ENCODE results near the gene RNF207.
A peak's percentile ranks its signal among the peaks of the same experiment; 100 is the strongest.

Gene RNF207

DNA sequence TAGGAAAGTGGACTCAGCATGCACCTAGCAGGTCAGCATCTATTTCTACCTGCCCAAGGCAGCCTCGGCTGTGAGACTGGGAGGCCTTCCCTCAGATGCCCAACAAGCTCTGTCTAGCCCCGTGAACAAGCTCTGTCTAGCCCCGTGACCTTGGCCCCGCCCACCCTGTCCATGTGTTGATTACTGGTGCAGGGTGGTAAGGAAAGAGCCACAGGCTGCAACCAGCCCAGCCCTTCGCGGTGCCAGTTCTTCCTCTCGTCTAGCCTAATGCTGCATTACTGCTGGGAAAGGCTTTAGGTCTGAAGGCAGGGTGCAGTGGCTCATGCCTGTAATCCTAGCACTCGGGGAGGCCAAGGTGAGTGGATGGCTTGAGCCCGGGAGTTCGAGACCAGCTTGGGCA, 52.8 kb downstream of the RNF207 start:
- no peak for DNase-seq (ENCODE audit: low read depth)
- no peak overlapping the region for H3K4me3 ChIP-seq (ENCODE audit: low read length)
- TF ChIP-seq, protein P1, sequence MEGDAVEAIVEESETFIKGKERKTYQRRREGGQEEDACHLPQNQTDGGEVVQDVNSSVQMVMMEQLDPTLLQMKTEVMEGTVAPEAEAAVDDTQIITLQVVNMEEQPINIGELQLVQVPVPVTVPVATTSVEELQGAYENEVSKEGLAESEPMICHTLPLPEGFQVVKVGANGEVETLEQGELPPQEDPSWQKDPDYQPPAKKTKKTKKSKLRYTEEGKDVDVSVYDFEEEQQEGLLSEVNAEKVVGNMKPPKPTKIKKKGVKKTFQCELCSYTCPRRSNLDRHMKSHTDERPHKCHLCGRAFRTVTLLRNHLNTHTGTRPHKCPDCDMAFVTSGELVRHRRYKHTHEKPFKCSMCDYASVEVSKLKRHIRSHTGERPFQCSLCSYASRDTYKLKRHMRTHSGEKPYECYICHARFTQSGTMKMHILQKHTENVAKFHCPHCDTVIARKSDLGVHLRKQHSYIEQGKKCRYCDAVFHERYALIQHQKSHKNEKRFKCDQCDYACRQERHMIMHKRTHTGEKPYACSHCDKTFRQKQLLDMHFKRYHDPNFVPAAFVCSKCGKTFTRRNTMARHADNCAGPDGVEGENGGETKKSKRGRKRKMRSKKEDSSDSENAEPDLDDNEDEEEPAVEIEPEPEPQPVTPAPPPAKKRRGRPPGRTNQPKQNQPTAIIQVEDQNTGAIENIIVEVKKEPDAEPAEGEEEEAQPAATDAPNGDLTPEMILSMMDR (conservative IDR thresholded peaks at IDR 0.05; ENCODE audit: low read length) = no peak

- TF ChIP-seq, protein P1 (conservative IDR thresholded peaks at IDR 0.05; ENCODE audit: low read length) = no peak
- H3K4me3 ChIP-seq (ENCODE audit: low read length) = peak overlapping the region; percentile 64
- peak; percentile 78 for DNase-seq (ENCODE audit: low read depth)
These were observed 53.8 kb downstream of the RNF207 start for GRCh38 chr1:6259491-6260362.

GRCh38 chr1:6260433-6260934, 54.6 kb downstream of the RNF207 start:
- TF ChIP-seq, protein P1 (conservative IDR thresholded peaks at IDR 0.05; ENCODE audit: low read length) = no peak
- peak overlapping the region; percentile 64 for H3K4me3 ChIP-seq (ENCODE audit: low read length)
- no peak for DNase-seq (ENCODE audit: low read depth)

DNA sequence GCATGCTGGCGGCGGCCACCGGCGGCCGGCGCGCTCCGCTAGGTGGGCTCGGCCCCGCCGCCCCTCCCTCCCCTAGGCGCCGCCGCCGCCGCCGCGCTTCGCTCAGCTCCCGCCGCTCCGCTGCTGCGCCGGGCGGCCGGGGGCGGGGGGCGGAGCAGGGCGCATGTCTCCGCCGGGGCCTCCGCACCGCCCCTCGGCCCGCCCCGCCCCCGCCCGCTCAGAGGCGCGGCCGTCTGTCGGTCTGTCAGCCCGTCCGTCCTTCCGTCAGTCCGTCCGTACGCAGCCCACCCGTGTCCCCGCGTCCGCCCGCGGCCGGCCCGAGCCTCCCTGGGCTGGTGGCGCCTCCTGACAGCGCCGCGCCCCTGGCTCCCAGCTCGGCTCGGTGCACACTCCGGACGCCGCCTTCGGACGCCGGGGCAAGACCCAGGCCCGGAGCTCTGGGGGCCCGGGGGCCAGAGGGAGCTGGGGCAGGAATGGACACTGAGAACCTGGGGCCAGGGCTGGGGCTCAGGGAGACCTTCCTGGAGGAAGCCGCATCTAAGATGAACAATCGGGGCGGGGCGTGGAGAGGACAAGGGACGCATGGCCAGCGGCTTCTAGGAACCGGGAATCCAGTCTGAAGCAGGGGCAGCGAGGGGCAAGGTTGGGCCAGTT, 55.2 kb downstream of the RNF207 start, which contains the start of gene GPR153:
GPR153 (minus strand) TSS at position 138 of the 654 bp plus-strand sequence. CDS start 6,193 bp downstream, outside the sequence.
- TF ChIP-seq, protein P1 (conservative IDR thresholded peaks at IDR 0.05; ENCODE audit: low read length) = no peak
- peak; percentile 45 for DNase-seq (ENCODE audit: low read depth)
- H3K4me3 ChIP-seq (ENCODE audit: low read length) = peak within 1 kb of the TSS; percentile 64

DNA sequence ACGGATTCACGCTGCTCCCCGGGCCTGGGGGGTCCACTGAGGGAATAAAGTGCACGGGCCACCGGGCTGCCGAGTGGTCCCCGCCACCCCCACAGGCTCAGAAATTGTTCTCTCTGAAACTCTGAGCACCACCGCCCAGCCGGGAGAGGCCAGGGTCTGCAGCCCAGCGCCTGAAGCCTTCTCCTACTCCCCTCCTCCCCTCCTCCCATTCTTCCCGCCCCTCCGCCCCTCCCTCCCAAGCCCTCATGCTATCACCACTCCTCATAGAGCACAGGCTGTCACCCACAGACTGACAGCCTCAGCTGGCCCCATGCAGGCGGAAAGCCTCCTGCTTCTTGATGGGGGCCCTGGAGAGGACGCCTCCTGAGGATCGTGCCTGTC, 55.7 kb downstream of the RNF207 start:
- peak overlapping the region; percentile 49 for H3K4me3 ChIP-seq (ENCODE audit: low read length)
- no peak for DNase-seq (ENCODE audit: low read depth)
- TF ChIP-seq, protein P1 (conservative IDR thresholded peaks at IDR 0.05; ENCODE audit: low read length) = no peak

DNA sequence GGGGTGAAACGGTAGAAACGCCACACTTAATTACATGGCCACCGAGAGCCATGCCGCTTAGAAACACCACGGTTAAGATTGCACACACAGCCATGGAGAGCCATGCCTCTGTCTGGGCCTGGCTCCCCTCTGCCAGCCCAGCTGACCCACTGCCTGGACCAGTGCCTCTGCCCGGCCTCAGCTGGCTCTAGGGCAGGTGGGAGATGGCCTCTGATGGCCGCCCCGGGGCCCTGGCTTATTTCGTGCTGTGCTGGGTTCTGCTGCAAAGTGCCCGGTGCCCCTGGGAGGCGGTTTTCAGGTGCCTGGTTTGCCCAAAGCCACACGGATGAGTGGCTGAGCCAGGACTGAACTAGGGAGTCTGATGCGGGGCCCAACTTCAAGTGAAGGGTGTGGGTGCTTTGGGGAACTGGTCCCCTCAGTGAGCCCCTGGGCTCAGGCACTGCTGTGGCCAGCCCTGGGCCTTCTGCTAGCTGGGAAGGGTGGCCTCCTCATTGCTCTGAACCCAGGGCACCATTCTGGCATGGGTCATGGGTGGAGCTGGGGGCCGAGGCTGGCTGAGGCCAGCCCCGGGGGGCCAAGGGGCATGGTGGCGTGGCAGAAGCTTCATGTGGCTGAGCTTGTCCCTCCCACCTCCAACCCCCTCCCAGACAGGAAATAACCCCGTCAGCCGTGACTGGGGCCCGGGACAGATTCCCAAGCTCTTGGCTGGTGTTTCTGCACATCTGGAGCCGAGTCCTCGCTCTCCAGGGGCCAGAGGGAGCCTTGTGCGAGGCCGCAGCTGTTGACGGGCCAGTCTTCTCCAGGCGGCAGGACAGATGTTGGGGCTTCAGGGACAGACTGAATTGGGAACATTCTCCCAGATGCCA, 56.9 kb downstream of the RNF207 start:
- peak; percentile 75 for DNase-seq (ENCODE audit: low read depth)
- no peak overlapping the region; the same call in 1 of the 2 replicates for H3K4me3 ChIP-seq (ENCODE audit: low read length)
- TF ChIP-seq, protein P1 (conservative IDR thresholded peaks at IDR 0.05; ENCODE audit: low read length) = no peak

Data from AG10803 (cell line).